CD4-positive, alpha-beta T cell (primary cell): Measurements from ENCODE around the gene LRRC36. TPM values are rescaled to one million over a fixed set of nuclear protein-coding genes. Genes with fewer than 3 reads are reported as not detected.

ENCODE experiments used
- ATAC-seq: fragments of 200-7000 bp; cut with Tn5 transposase; one replicate; pipeline ENCODE4 v1.10.0; 2022; ENCODE audit warnings: mild to moderate bottlenecking; ENCODE audit not compliant: poor library complexity
- CTCF ChIA-PET: fragments of 350-600 bp; sonication (Branson Sonifier 250); formaldehyde crosslinking; loops from one replicate; lab custom pipeline; 2021; ENCODE audit warnings: antibody characterized with exemption, inconsistent platforms; lab: Charles Lee
- POLR2A ChIA-PET: fragments of 350-600 bp; sonication (Branson Sonifier 250); formaldehyde crosslinking; loops from one replicate; lab custom pipeline; 2021; ENCODE audit warnings: antibody characterized with exemption, inconsistent platforms; lab: Charles Lee
- DNase-seq, 14 experiments: peaks; one replicate each; pipeline ENCODE4 v3.0.0-alpha.2; 2013 to 2020; ENCODE audit warnings: mixed read lengths in 2 of 14
- H3K27ac ChIP-seq, 2 donors: one replicate each; pipeline versions ENCODE4 v1.5.1 to v1.7.0; 2013; ENCODE audit warnings: low read length in 2 of 2, low read depth in 1 of 2, mild to moderate bottlenecking in 1 of 2
- H3K27me3 ChIP-seq, 2 experiments: 1 replicate in 1 of 2; 2 replicates in 1 of 2; pipeline versions ENCODE4 v1.6.1 to v1.7.0; 2013; ENCODE audit warnings: low read length in 2 of 2, control low read depth in 1 of 2, mild to moderate bottlenecking in 1 of 2, moderate library complexity in 1 of 2; ENCODE audit not compliant: insufficient read depth in 2 of 2, control insufficient read depth in 1 of 2
- H3K36me3 ChIP-seq: one replicate; pipeline ENCODE4 v1.6.1; 2013; ENCODE audit warnings: low read length, control low read depth; ENCODE audit not compliant: insufficient read depth
- H3K4me1 ChIP-seq: one replicate; pipeline ENCODE4 v1.6.1; 2013; ENCODE audit warnings: low read length, control low read depth; ENCODE audit not compliant: insufficient read depth
- H3K4me3 ChIP-seq: one replicate; pipeline ENCODE4 v1.5.1; 2013; ENCODE audit warnings: mild to moderate bottlenecking, low read length, moderate library complexity
- H3K9me3 ChIP-seq, 2 experiments: 1 replicate in 1 of 2; 2 replicates in 1 of 2; pipeline versions ENCODE4 v1.6.1 to v1.7.0; 2013; ENCODE audit warnings: low read length in 2 of 2, mild to moderate bottlenecking in 2 of 2, control low read depth in 1 of 2, moderate library complexity in 1 of 2; ENCODE audit not compliant: control insufficient read depth in 1 of 2, insufficient read depth in 1 of 2
- H3K27ac Mint-ChIP-seq: one replicate; pipeline ENCODE4 v1.8.0; 2020; ENCODE audit warnings: mixed read lengths
- H3K27me3 Mint-ChIP-seq: one replicate; pipeline ENCODE4 v1.8.0; 2021; ENCODE audit warnings: mixed read lengths
- H3K36me3 Mint-ChIP-seq: one replicate; pipeline ENCODE4 v1.8.0; 2021; ENCODE audit warnings: low read depth, mixed read lengths
- H3K4me1 Mint-ChIP-seq: one replicate; pipeline ENCODE4 v1.8.0; 2021; ENCODE audit warnings: low read depth, mixed read lengths
- H3K4me3 Mint-ChIP-seq: one replicate; pipeline ENCODE4 v1.8.0; 2020; ENCODE audit warnings: mild to moderate bottlenecking, mixed read lengths
- H3K9me3 Mint-ChIP-seq: one replicate; pipeline ENCODE4 v1.8.0; 2020; ENCODE audit warnings: mixed read lengths
- CTCF ChIP-seq: fragments of 200-600 bp; IDR thresholded peaks from one replicate; pipeline ENCODE4 v1.8.0; 2022; ENCODE audit warnings: antibody characterized with exemption, mild to moderate bottlenecking
- intact Hi-C, 2 experiments: fragments of 100-400 bp; cut with DNase I in 1 of 2; cut with micrococcal nuclease in 1 of 2; formaldehyde crosslinking; loops; one replicate each; pipeline versions ENCODE4 v1.15.1 to v1.9.0; 2023 to 2025; cut with DNase I, micrococcal nuclease
- total RNA-seq, 174 experiments: library from RNA in 2 of 174; stranded (reverse) in 2 of 174; gene quantifications; one replicate each; pipeline ENCODE4 v1.2.3 and lab custom pipeline; 2021 to 2026

LRRC36 gene
- total RNA-seq, 2 experiments from 2014 or later: not detected

DNA sequence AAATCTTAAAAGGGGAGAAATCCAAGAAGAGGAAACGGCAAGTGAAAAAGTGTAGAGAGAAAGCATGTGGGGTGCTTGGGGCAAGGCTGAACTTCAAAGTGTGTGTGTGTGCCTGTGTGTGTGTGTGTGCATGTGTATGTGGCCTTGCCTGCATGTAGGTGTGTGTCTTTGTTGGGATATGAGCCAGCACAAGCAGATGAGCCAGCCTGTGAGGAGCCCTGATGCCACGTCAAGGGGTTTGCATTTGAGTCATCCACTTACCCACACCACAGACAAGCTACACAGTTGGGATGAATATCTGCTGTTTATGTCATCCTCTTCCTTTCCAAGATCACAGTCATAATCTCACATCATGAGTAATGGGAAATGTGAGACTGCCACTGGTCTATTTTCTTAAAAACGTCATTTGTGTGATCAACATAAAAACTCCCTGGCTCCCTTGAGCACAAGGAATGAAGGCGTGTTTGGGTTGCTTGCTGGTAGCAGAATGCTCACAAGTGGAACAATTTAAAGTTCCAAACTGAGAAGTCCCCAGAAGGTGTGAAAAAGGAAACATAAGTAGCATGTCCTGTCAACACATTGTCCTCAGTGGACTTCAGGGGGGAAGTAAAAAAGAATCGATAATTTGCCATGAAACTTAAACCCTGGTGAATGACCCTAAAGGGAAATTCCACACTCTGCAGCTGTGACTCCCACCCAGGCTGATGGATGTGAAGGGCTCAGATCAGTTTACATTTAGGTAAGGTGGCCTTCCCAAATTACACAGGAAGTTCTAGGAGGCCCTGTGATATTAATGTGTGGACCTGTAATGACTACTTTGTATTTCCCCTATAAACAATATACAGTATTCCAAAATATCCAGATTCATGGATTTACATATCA is 14.8 kb upstream of the LRRC36 start:
- H3K4me1 ChIP-seq: no peaks in the 10 kb centered on the region
- Mint-ChIP-seq H3K27me3 (no peaks in the 10 kb centered on the region), H3K27ac (no peak overlapping the region), H3K9me3 (no peaks in the 10 kb centered on the region), H3K36me3 (no peaks in the 10 kb centered on the region), H3K4me1 (no peaks in the 10 kb centered on the region), H3K4me3 (no peak overlapping the region)
- no peaks in the 10 kb centered on the region for H3K36me3 ChIP-seq
- intact Hi-C loops: no loop called here
- DNase-seq: peak in 6 of 14 experiments; percentile 5 to 35 (median 20)
- TF ChIP-seq CTCF: no peak
- no peaks in the 10 kb centered on the region for H3K9me3 ChIP-seq
- ChIA-PET POLR2A (no interaction called here), CTCF (no interaction called here)
- ATAC-seq: peak; percentile 70
- peaks cover 0 to 2% of the 10 kb centered on the region in 2 experiments for H3K27me3 ChIP-seq
- no peak overlapping the region for H3K4me3 ChIP-seq
- H3K27ac ChIP-seq: no peak overlapping the region

GRCh38 chr16:67312719-67313118 is 13.9 kb upstream of the LRRC36 start:
- no peaks in the 10 kb centered on the region for H3K9me3 ChIP-seq
- ATAC-seq: no peak
- no peaks in the 10 kb centered on the region for H3K27me3 Mint-ChIP-seq
- no peak for TF ChIP-seq CTCF
- peaks cover 0 to 8% of the 10 kb centered on the region in 2 experiments for H3K27me3 ChIP-seq
- H3K9me3 Mint-ChIP-seq: no peaks in the 10 kb centered on the region
- H3K27ac ChIP-seq: no peak overlapping the region
- H3K27ac Mint-ChIP-seq: no peak overlapping the region
- POLR2A ChIA-PET: no interaction called here
- no peak for DNase-seq
- no peaks in the 10 kb centered on the region for H3K36me3 ChIP-seq
- H3K4me3 Mint-ChIP-seq: no peak overlapping the region
- no peak overlapping the region for H3K4me3 ChIP-seq
- H3K4me1 Mint-ChIP-seq: no peaks in the 10 kb centered on the region
- CTCF ChIA-PET: no interaction called here
- no peaks in the 10 kb centered on the region for H3K36me3 Mint-ChIP-seq
- no peaks in the 10 kb centered on the region for H3K4me1 ChIP-seq
- intact Hi-C loops: no loop called here

DNA sequence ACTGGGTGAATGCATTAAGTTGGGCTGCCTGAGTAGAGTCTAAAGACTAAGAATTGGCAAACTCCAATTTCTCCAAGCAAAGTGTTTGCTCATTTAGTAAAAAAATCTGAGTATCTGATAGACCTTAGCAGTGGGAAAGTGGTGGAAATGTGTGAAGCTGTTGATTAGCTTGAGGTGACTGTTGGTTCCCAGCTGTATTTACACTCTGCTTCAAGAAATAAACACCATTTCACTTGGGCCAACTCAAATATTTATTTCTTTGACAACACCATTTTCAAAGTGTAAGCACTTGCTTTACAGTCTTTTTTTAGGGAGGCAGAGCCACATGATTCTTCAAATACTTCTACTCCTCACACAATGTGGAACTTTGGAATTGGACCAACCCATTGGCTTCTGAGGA is 8.8 kb upstream of the LRRC36 start:
- H3K9me3 ChIP-seq: no peaks in the 10 kb centered on the region
- no peak overlapping the region for H3K27ac ChIP-seq
- Mint-ChIP-seq H3K36me3 (no peaks in the 10 kb centered on the region), H3K4me1 (no peaks in the 10 kb centered on the region), H3K4me3 (no peak overlapping the region), H3K9me3 (no peaks in the 10 kb centered on the region), H3K27ac (no peak overlapping the region), H3K27me3 (peaks cover 40% of the 10 kb centered on the region)
- no peak overlapping the region for H3K4me3 ChIP-seq
- DNase-seq (no peak), ATAC-seq (no peak)
- H3K27me3 ChIP-seq: peaks cover 9 to 38% of the 10 kb centered on the region in 2 experiments
- H3K36me3 ChIP-seq: no peaks in the 10 kb centered on the region
- H3K4me1 ChIP-seq: no peaks in the 10 kb centered on the region
- no peak for TF ChIP-seq CTCF
- POLR2A ChIA-PET: no interaction called here
- intact Hi-C loops: no loop called here
- CTCF ChIA-PET: interaction anchor here (0.7 kb wide), 1 partner anchor 308 kb away, joined by 3 read pairs; no protein-coding TSS in a partner anchor
